Keratinocyte (primary cell): ENCODE data around the gene ADRA2C.

Experiments used
- EZH2 ChIP-seq: IDR thresholded peaks from one replicate; pipeline ENCODE4 v1.6.1; 2012; ENCODE audit warnings: inconsistent platforms, mild to moderate bottlenecking, low read length, moderate library complexity
- TF ChIP-seq, protein P1 (sequence below), 3 experiments: IDR thresholded peaks in 1 of 3; conservative IDR thresholded peaks in 1 of 3; optimal IDR thresholded peaks in 1 of 3; 2 replicates in 2 of 3; 3 replicates in 1 of 3; pipeline versions ENCODE3 to v1.5.1; 2011; ENCODE audit warnings: low read length in 3 of 3, mild to moderate bottlenecking in 3 of 3, moderate library complexity in 2 of 3, control low read depth in 1 of 3, inconsistent platforms in 1 of 3; ENCODE audit not compliant: insufficient read depth in 2 of 3; ENCODE audit errors: extremely low read depth in 1 of 3

DNA sequence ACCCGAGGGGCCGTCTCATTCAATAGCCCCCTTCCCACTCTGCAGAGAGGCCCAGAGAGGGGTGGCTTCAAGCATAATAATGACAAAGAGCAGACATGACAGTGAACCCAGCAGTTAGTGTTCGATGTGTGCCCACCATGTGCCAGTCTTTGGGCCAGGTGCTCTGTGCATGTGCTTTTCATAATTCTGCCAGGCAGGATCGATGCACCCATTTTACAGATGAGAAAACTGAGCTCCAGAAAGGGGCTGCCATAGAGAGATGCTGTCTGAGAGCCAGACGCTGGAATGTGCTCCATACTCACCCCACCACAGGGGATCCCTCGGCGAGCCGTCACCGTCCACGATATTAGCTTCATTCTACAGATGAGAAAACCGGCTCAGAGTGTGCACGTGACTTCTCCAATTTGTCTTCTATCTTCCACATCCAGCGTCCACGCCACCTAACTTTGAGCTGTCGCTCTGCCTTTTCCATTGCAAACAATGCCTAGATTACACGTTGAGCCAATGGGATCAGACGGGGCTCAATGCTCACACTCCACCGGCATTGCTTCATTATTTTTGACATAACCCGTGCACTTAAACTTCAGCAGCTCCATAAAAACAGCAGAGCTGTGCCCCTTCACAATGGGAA is 8.2 kb downstream of the ADRA2C start:
- TF ChIP-seq, protein P1, sequence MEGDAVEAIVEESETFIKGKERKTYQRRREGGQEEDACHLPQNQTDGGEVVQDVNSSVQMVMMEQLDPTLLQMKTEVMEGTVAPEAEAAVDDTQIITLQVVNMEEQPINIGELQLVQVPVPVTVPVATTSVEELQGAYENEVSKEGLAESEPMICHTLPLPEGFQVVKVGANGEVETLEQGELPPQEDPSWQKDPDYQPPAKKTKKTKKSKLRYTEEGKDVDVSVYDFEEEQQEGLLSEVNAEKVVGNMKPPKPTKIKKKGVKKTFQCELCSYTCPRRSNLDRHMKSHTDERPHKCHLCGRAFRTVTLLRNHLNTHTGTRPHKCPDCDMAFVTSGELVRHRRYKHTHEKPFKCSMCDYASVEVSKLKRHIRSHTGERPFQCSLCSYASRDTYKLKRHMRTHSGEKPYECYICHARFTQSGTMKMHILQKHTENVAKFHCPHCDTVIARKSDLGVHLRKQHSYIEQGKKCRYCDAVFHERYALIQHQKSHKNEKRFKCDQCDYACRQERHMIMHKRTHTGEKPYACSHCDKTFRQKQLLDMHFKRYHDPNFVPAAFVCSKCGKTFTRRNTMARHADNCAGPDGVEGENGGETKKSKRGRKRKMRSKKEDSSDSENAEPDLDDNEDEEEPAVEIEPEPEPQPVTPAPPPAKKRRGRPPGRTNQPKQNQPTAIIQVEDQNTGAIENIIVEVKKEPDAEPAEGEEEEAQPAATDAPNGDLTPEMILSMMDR (optimal IDR thresholded peaks at IDR 0.05 in 1 of 3, IDR thresholded peaks at IDR 0.05 in 1 of 3, conservative IDR thresholded peaks at IDR 0.05 in 1 of 3; ENCODE audit: extremely low read depth in 1 of 3, insufficient read depth in 2 of 3, low read length in 3 of 3): no peak
- no peak for TF ChIP-seq EZH2
